HUES48 (cell line): ENCODE results near the gene SCP2D1.

Experiments used
- H3K27ac ChIP-seq: one replicate; pipeline ENCODE4 v1.7.0; 2013; ENCODE audit warnings: low read depth, low read length, inconsistent platforms
- H3K27me3 ChIP-seq: 2 replicates; pipeline ENCODE4 v1.6.1; 2013; ENCODE audit warnings: mild to moderate bottlenecking, low read length; ENCODE audit not compliant: control insufficient read depth, insufficient read depth
- H3K36me3 ChIP-seq: 2 replicates; pipeline ENCODE4 v1.6.1; 2013; ENCODE audit warnings: low read length; ENCODE audit not compliant: control insufficient read depth, insufficient read depth
- H3K4me1 ChIP-seq: 2 replicates; pipeline ENCODE4 v1.6.1; 2013; ENCODE audit warnings: mild to moderate bottlenecking, low read length; ENCODE audit not compliant: control insufficient read depth, insufficient read depth
- H3K4me3 ChIP-seq: 2 replicates; pipeline ENCODE4 v1.5.1; 2013; ENCODE audit warnings: mild to moderate bottlenecking, low read depth, low read length
- H3K9ac ChIP-seq: 2 replicates; pipeline ENCODE4 v1.6.1; 2013; ENCODE audit warnings: mild to moderate bottlenecking, low read depth, low read length, moderate library complexity
- H3K9me3 ChIP-seq: 2 replicates; pipeline ENCODE4 v1.6.1; 2013; ENCODE audit warnings: low read length; ENCODE audit not compliant: control insufficient read depth, insufficient read depth

The SCP2D1 gene

DNA sequence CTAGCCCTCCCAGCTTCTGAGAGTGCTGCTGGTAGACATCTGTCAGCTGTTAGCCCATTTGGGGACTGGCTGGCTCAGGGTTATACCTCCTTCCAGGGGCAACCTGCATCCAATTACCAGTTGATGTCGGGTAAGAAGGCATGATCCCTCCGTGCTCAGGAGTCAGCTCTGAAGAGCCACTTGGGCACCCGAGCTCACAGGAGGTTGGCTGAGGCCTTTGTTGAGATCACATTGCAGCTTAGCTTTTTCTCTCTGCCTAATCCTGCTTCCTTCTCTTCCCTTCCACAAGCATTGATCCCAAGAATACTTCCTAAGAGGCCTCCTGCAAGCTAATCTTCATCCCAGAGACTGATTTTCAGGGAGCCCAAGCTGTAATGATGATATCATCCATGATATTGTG, 35.5 kb downstream of the SCP2D1 start:
- H3K9me3 ChIP-seq, result no peaks in the 10 kb centered on the region
- H3K4me1 ChIP-seq, result peaks cover 6% of the 10 kb centered on the region; the same call in 1 of the 2 replicates
- H3K27ac ChIP-seq, result no peak overlapping the region
- no peaks in the 10 kb centered on the region for H3K27me3 ChIP-seq
- H3K4me3 ChIP-seq, result no peak overlapping the region
- no peak overlapping the region for H3K9ac ChIP-seq
- no peaks in the 10 kb centered on the region for H3K36me3 ChIP-seq

DNA sequence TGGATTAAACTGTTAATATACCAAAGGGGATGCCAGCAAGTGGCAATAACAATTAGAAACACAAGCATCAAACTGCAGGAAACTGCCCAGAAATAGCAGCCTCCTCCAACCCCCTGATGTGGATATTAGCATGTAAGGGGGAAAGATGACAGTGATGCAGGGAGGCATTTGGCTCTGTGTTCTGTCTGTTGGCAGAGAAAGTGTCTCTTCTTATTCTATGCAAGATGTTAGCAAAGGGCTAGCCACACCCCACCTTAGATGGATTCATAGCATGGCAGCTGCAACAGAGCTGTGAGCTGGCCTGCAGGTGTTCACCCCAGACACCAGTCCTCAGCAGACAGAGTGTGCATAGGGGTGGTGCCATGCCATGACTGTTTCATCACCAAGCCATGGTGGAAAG, 38.0 kb downstream of the SCP2D1 start:
- Histone ChIP-seq H3K27ac (no peak overlapping the region), H3K27me3 (peaks cover 22% of the 10 kb centered on the region), H3K4me3 (no peak overlapping the region), H3K4me1 (peaks cover 8% of the 10 kb centered on the region), H3K36me3 (no peaks in the 10 kb centered on the region), H3K9ac (no peak overlapping the region), H3K9me3 (no peaks in the 10 kb centered on the region)

DNA sequence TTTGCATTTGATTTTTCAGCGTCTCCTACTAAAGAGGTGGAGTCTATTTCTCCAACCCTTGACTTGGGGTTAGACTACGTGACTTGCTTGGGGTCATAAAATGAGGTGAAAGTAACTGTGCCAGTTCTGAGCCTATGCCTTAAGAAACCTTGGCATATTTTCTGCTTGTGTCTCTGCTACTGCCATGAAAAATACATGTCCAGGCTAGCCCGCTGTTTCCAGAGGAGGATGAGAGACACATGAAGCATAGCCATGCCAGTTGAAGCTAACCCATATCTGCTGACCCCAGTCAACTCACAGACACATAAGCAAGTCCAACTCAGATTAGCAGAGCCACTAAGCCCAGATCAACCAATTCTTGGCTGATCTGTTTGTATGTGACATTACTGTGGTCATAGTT, 38.7 kb downstream of the SCP2D1 start:
- Histone ChIP-seq H3K4me1 (peaks cover 10% of the 10 kb centered on the region), H3K27me3 (peaks cover 29% of the 10 kb centered on the region), H3K9me3 (no peaks in the 10 kb centered on the region), H3K36me3 (no peaks in the 10 kb centered on the region), H3K27ac (no peak overlapping the region), H3K9ac (no peak overlapping the region), H3K4me3 (no peak overlapping the region)

DNA sequence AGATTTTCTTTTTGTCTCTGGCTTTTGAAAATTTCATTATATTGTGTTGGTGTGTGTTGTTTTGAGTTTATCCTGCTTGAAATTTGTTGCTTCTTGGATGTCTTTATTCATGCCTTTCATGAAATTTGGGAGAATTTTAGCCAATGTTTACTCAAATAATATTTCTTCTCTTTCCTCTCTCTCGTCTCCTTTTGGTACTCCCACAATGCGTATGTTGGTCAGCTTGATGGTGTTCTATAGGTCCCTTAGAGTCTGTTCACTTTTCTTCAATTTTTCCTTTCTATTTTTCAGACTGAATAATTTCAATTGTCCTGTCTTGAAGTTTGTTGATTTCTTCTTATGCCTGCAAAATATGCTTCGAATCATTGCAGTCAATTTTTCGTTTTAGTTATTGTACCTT, 39.6 kb downstream of the SCP2D1 start:
- Histone ChIP-seq H3K4me3 (no peak overlapping the region), H3K27me3 (peaks cover 38% of the 10 kb centered on the region), H3K36me3 (no peaks in the 10 kb centered on the region), H3K9ac (no peak overlapping the region), H3K27ac (no peak overlapping the region), H3K9me3 (no peaks in the 10 kb centered on the region), H3K4me1 (peaks cover 10% of the 10 kb centered on the region)

DNA sequence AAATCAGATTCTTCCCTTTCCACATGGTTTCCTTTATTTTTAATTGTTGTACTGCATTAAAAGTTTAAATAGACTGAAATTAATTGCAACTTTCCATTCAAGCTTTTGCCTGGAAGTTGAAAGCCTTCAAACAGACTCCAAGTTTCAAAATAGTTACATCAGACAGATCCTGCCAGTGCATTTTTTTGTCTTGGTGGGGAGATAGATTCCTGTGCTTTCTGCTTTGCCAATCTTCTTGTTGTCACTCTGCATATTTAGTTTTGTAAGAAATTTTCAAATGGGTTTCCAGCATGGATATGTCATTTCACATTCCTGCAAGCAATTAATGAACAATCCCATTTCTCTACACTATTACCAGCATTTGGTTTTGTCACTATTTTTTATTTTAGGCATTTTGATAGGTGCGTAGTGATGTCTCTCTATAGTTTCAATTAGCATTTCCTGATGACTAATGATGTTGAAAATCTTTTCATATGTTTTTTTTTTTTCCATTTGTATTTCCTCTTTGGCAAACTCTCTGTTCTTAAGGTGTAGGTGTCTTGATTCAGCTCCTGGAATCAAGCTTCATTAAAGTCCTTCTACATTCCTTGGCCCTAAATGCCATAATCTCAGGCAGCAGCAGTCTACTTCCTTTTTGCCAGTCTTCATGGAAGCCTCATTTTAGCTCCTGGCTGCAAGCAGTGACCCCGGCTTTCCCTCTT, 40.5 kb downstream of the SCP2D1 start:
- H3K4me3 ChIP-seq, result no peak overlapping the region
- no peaks in the 10 kb centered on the region for H3K9me3 ChIP-seq
- H3K27me3 ChIP-seq, result peaks cover 46% of the 10 kb centered on the region
- H3K9ac ChIP-seq, result no peak overlapping the region
- H3K27ac ChIP-seq, result no peak overlapping the region
- H3K36me3 ChIP-seq, result no peaks in the 10 kb centered on the region
- peaks cover 10% of the 10 kb centered on the region for H3K4me1 ChIP-seq

DNA sequence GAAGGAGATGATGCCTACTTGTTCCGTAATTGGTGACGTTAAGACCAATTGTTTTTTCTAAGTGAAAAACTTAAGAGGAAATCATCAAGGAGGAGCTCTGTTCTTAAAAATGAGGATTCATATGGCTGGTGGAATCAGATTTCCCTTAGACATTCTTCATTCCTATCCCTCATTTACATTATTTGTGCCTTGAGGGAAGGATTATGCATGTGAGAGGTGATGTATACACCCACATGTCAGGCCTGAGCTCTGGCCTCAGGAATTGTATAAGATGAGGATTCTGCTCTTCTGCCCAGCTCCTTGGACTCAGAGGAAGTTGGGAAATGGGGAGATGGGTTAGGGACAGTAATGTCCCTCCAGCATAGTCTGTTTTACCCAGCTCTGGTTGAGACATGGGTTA, 42.3 kb downstream of the SCP2D1 start:
- H3K27me3 ChIP-seq, result peaks cover 47% of the 10 kb centered on the region
- H3K4me1 ChIP-seq, result peaks cover 10% of the 10 kb centered on the region
- no peaks in the 10 kb centered on the region for H3K9me3 ChIP-seq
- no peak overlapping the region for H3K27ac ChIP-seq
- no peaks in the 10 kb centered on the region for H3K36me3 ChIP-seq
- no peak overlapping the region for H3K4me3 ChIP-seq
- H3K9ac ChIP-seq, result no peak overlapping the region

DNA sequence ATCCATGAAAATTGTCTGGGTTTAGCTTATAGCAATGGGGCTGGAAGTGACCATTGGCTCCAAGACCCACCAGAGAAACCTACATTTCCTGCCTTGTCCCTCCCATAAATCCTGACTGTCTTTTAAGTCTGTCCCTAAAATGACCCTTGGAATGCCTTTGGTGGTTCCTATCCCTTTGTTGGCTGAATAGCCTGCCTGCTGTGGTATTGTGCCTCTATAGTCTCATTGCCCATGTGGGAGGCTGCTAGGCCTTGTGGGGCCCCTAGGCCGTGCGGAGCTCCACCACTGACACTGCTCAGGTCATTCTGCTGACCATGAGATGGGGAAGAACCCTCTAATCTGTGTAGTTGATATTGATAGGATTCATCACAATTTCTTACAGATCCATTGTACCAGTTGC, 43.3 kb downstream of the SCP2D1 start:
- H3K4me1 ChIP-seq, result peaks cover 4% of the 10 kb centered on the region
- H3K27me3 ChIP-seq, result peaks cover 47% of the 10 kb centered on the region
- no peak overlapping the region for H3K4me3 ChIP-seq
- no peaks in the 10 kb centered on the region for H3K9me3 ChIP-seq
- H3K9ac ChIP-seq, result no peak overlapping the region
- no peak overlapping the region for H3K27ac ChIP-seq
- H3K36me3 ChIP-seq, result no peaks in the 10 kb centered on the region

DNA sequence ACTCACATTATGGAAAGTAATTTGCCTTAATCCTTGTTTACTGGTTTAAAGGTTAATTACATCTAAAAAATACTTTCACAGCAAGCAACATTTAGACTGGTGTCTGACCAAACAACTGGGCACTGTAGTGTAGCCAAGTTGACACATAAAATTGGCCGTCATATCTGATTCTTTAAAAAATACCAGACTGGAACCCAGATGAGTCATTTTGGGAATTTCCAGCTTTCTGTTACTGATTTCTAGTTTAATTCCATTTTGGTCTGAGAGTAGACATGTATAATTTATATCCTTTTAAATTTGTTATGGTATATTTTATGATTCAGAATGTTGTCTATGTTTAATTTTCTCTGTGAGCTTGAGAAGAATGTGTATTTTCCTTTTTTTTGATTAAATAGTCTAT, 44.1 kb downstream of the SCP2D1 start:
- Histone ChIP-seq H3K9ac (no peak overlapping the region), H3K4me3 (no peak overlapping the region), H3K9me3 (no peaks in the 10 kb centered on the region), H3K4me1 (peaks cover 3% of the 10 kb centered on the region; the same call in 1 of the 2 replicates), H3K27ac (no peak overlapping the region), H3K36me3 (no peaks in the 10 kb centered on the region), H3K27me3 (peaks cover 47% of the 10 kb centered on the region)

DNA sequence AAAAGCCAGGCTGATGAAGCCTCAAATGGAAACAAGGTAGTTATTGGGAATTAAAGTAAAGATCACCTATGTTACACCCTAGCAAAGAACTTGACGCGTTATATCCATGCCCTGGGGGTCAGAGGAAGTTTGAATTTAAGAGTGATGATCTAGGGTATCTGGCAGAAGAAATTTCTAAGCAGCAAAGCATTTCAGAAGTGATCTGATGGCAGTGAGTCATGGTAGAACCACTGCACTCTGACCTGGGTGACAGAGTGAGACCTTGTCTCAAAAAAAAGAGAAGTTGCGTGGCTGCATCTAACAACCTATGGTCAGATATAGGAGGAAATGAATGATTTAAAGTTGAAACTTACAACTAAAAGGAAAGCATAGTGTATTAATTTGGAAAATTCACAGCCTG, 45.2 kb downstream of the SCP2D1 start:
- Histone ChIP-seq H3K27me3 (peaks cover 47% of the 10 kb centered on the region), H3K9ac (no peak overlapping the region), H3K9me3 (no peaks in the 10 kb centered on the region)

More for the DNA sequence above, 45.2 kb downstream of the SCP2D1 start:
- H3K36me3 ChIP-seq, result no peaks in the 10 kb centered on the region
- peaks cover 3% of the 10 kb centered on the region; the same call in 1 of the 2 replicates for H3K4me1 ChIP-seq
- no peak overlapping the region for H3K27ac ChIP-seq
- H3K4me3 ChIP-seq, result no peak overlapping the region
